HCT116 (cell line): Measurements from ENCODE around the gene FAM168A. TPM values are rescaled to one million over a fixed set of nuclear protein-coding genes. Genes with fewer than 3 reads are reported as not detected.

Experiments
- ATAC-seq: fragments of 200-7000 bp; cut with Tn5 transposase; 2 replicates; pipeline ENCODE4 v1.9.1; 2020; ENCODE audit warnings: mild to moderate bottlenecking, moderate library complexity
- BruUV-seq: library from RNA; stranded (reverse); fragments of 400-500 nt; replicated peaks from 2 replicates; lab custom pipeline; 2021; lab: Mats Ljungman, UMichigan
- CTCF ChIA-PET: fragments of 300-600 bp; sonication (Branson Sonifier 250); formaldehyde crosslinking; loops from one replicate; lab custom pipeline; 2021; ENCODE audit warnings: antibody characterized with exemption; lab: Charles Lee
- POLR2A ChIA-PET: fragments of 300-600, 350-600 bp; sonication (Branson Sonifier 250); formaldehyde crosslinking; loops from one replicate; lab custom pipeline; 2021; ENCODE audit warnings: antibody characterized with exemption; lab: Charles Lee
- RAD21 ChIA-PET, 2 experiments: fragments of 300-600 bp; sonication (Branson Sonifier 250); formaldehyde crosslinking; loops; one replicate each; lab custom pipeline; 2023; ENCODE audit warnings: low total read pairs in 2 of 2; ENCODE audit not compliant: uncharacterized antibody in 2 of 2, unreplicated experiment in 2 of 2, low non-redundant PET in 1 of 2; lab: Charles Lee
- DNase-seq: peaks from one replicate; pipeline ENCODE4 v3.0.0-alpha.2; 2010; ENCODE audit warnings: low read depth, low spot score
- H2AFZ ChIP-seq: fragments of 200-600 bp; shearing (Covaris generic), sonication (generic); 2 replicates; pipeline ENCODE4 v1.6.1; 2017; ENCODE audit warnings: low read depth, mixed run types, mixed read lengths, antibody characterized with exemption, low read length; ENCODE audit not compliant: poor library complexity, severe bottlenecking
- H3K27ac ChIP-seq: 2 replicates; pipeline ENCODE4 v1.5.1; 2012; ENCODE audit warnings: low read depth, low read length
- H3K27me3 ChIP-seq: fragments of 200-600 bp; sonication (generic); 2 replicates; pipeline ENCODE4 v1.6.1; 2016; ENCODE audit warnings: mixed run types, low read length, mixed read lengths; ENCODE audit not compliant: insufficient read depth
- H3K36me3 ChIP-seq, 2 experiments: fragments of 200-500 bp in 1 of 2; fragments of 200-600 bp in 1 of 2; sonication (Bioruptor generic) in 1 of 2; sonication (generic) in 1 of 2; 2 replicates each; pipeline versions ENCODE4 v1.5.1 to v1.6.1; 2014 to 2016; ENCODE audit warnings: low read length in 2 of 2, inconsistent platforms in 1 of 2, mixed read lengths in 1 of 2, mixed run types in 1 of 2; ENCODE audit not compliant: insufficient read depth in 2 of 2, control insufficient read depth in 1 of 2
- H3K4me1 ChIP-seq, 2 experiments: fragments of 200-600 bp in 1 of 2; sonication (generic) in 1 of 2; 2 replicates each; pipeline versions ENCODE4 v1.5.1 to v1.6.1; 2012 to 2017; ENCODE audit warnings: low read length in 2 of 2, inconsistent platforms in 1 of 2, mild to moderate bottlenecking in 1 of 2, mixed read lengths in 1 of 2, mixed run types in 1 of 2, moderate library complexity in 1 of 2; ENCODE audit not compliant: insufficient read depth in 2 of 2, control insufficient read depth in 1 of 2
- H3K4me2 ChIP-seq: fragments of 200-600 bp; sonication (generic); 2 replicates; pipeline ENCODE4 v1.6.1; 2017; ENCODE audit warnings: mixed run types, low read length, mixed read lengths
- H3K4me3 ChIP-seq, 2 experiments: fragments of 200-600 bp in 1 of 2; sonication (generic) in 1 of 2; replicated peaks in 1 of 2; 2 replicates each; pipeline ENCODE4 v1.5.1; 2011 to 2016; ENCODE audit warnings: low read length in 2 of 2, control low read depth in 1 of 2, low read depth in 1 of 2, mild to moderate bottlenecking in 1 of 2, mixed read lengths in 1 of 2, mixed run types in 1 of 2
- H3K79me2 ChIP-seq: fragments of 200-600 bp; sonication (generic); 2 replicates; pipeline ENCODE4 v1.6.1; 2017; ENCODE audit warnings: mild to moderate bottlenecking, mixed run types, low read length, moderate library complexity, mixed read lengths; ENCODE audit not compliant: insufficient read depth
- H3K9ac ChIP-seq: fragments of 200-600 bp; sonication (generic); 2 replicates; pipeline ENCODE4 v1.6.1; 2016; ENCODE audit warnings: low read length, mixed read lengths
- H3K9me2 ChIP-seq: fragments of 200-600 bp; sonication (generic), shearing (Covaris generic); 2 replicates; pipeline ENCODE4 v1.6.1; 2017; ENCODE audit warnings: mixed run types, mild to moderate bottlenecking, moderate library complexity; ENCODE audit not compliant: insufficient read depth
- H3K9me3 ChIP-seq, 2 experiments: fragments of 200-500 bp in 1 of 2; fragments of 200-600 bp in 1 of 2; sonication (Bioruptor generic) in 1 of 2; sonication (generic) in 1 of 2; 2 replicates each; pipeline ENCODE4 v1.6.1; 2014 to 2017; ENCODE audit warnings: low read length in 2 of 2, mixed read lengths in 2 of 2, inconsistent platforms in 1 of 2, low read depth in 1 of 2, mild to moderate bottlenecking in 1 of 2, mixed run types in 1 of 2, moderate library complexity in 1 of 2; ENCODE audit not compliant: control insufficient read depth in 1 of 2, insufficient read depth in 1 of 2
- H4K20me1 ChIP-seq: fragments of 200-600 bp; sonication (generic), shearing (Covaris generic); 2 replicates; pipeline ENCODE4 v1.6.1; 2017; ENCODE audit warnings: mixed run types, mild to moderate bottlenecking, moderate library complexity; ENCODE audit not compliant: insufficient read depth
- JUND ChIP-seq: IDR thresholded peaks from 2 replicates; pipeline ENCODE4 v1.6.1; 2012
- MAX ChIP-seq: IDR thresholded peaks from 2 replicates; pipeline ENCODE4 v1.6.1; 2012
- POLR2A ChIP-seq: IDR thresholded peaks from 2 replicates; pipeline ENCODE4 v1.7.0; 2011; ENCODE audit warnings: borderline replicate concordance; ENCODE audit not compliant: insufficient read depth, insufficient read length; ENCODE audit errors: extremely low read depth
- RAD21 ChIP-seq: IDR thresholded peaks from 2 replicates; pipeline ENCODE4 v1.6.1; 2012; ENCODE audit warnings: low read depth, mild to moderate bottlenecking
- SP1 ChIP-seq: IDR thresholded peaks from 2 replicates; pipeline ENCODE4 v1.6.1; 2012; ENCODE audit warnings: low read depth
- TCF7L2 ChIP-seq: IDR thresholded peaks from 2 replicates; pipeline ENCODE4 v1.7.0; 2011; ENCODE audit warnings: borderline replicate concordance, inconsistent platforms; ENCODE audit not compliant: insufficient read depth, insufficient read length; ENCODE audit errors: extremely low read depth
- intact Hi-C: fragments of 100-400 bp; cut with micrococcal nuclease; formaldehyde crosslinking; loops from 2 replicates; pipeline ENCODE4 v1.10.0; 2022
- total RNA-seq: library from RNA; stranded (reverse); gene quantifications from one replicate; pipeline ENCODE4 v1.2.1, GENCODE V29; 2021; ENCODE audit not compliant: unreplicated experiment

FAM168A gene
- total RNA-seq, 1 experiment from 2014 or later = 31.5 TPM

- no peak for DNase-seq
- TF ChIP-seq TCF7L2 (no peak), JUND (no peak), MAX (no peak)
- ChIA-PET RAD21 (no interaction called here), CTCF (no interaction called here), POLR2A (no interaction called here)
- H3K9ac ChIP-seq = no peak overlapping the region
- no peaks in the 10 kb centered on the region for H3K9me3 ChIP-seq
- no peak overlapping the region for H3K4me3 ChIP-seq
- intact Hi-C loops = no loop called here
- H3K27me3 ChIP-seq = no peaks in the 10 kb centered on the region
- H4K20me1 ChIP-seq = no peaks in the 10 kb centered on the region; the same call in 1 of the 2 replicates
- no TSS peak for BruUV-seq
- H3K36me3 ChIP-seq = no peaks in the 10 kb centered on the region
- no peaks in the 10 kb centered on the region for H3K4me1 ChIP-seq
- H3K27ac ChIP-seq = no peak overlapping the region
- no peaks in the 10 kb centered on the region for H3K9me2 ChIP-seq
- no peaks in the 10 kb centered on the region for H3K79me2 ChIP-seq
- H3K4me2 ChIP-seq = no peak overlapping the region
- no peak for ATAC-seq
- H2AFZ ChIP-seq = no peak overlapping the region
These were observed 61.0 kb downstream of the FAM168A start for GRCh38 chr11:73536961-73537360.

GRCh38 chr11:73532310-73532709 lies 65.6 kb downstream of the FAM168A start:
- BruUV-seq = no TSS peak
- Histone ChIP-seq H3K27me3 (no peaks in the 10 kb centered on the region), H3K4me2 (no peak overlapping the region), H3K27ac (no peak overlapping the region), H3K9ac (no peak overlapping the region), H3K79me2 (no peaks in the 10 kb centered on the region), H3K36me3 (no peaks in the 10 kb centered on the region), H3K9me3 (no peaks in the 10 kb centered on the region), H4K20me1 (no peaks in the 10 kb centered on the region; the same call in 1 of the 2 replicates), H2AFZ (no peak overlapping the region), H3K4me1 (peaks cover 2 to 9% of the 10 kb centered on the region in 2 experiments; a peak in 1 of 4 replicates), H3K9me2 (no peaks in the 10 kb centered on the region), H3K4me3 (no peak overlapping the region)
- CTCF ChIA-PET = interaction anchor here (0.6 kb wide), 1 partner anchor 131 kb away, joined by 3 read pairs; no protein-coding TSS in a partner anchor
- RAD21 ChIA-PET = no interaction called here
- intact Hi-C loops = no loop called here
- no peak for ATAC-seq
- POLR2A ChIA-PET = no interaction called here
- TF ChIP-seq RAD21 (no peak), SP1 (no peak), MAX (no peak), POLR2A (no peak)
- TF ChIP-seq, all 23 proteins: peak for 0
- DNase-seq = no peak
